ENCODE results near the gene MAP3K3. TPM values are rescaled to one million over a fixed set of nuclear protein-coding genes. Genes with fewer than 3 reads are reported as not detected.

MAP3K3 gene
- total and polyA plus RNA-seq, 9 of the 15 experiments (the other 6 are each of a cell fraction or from before 2014, with no cell fraction given) = 0.69 to 16.5 (median 12.1) TPM

DNA sequence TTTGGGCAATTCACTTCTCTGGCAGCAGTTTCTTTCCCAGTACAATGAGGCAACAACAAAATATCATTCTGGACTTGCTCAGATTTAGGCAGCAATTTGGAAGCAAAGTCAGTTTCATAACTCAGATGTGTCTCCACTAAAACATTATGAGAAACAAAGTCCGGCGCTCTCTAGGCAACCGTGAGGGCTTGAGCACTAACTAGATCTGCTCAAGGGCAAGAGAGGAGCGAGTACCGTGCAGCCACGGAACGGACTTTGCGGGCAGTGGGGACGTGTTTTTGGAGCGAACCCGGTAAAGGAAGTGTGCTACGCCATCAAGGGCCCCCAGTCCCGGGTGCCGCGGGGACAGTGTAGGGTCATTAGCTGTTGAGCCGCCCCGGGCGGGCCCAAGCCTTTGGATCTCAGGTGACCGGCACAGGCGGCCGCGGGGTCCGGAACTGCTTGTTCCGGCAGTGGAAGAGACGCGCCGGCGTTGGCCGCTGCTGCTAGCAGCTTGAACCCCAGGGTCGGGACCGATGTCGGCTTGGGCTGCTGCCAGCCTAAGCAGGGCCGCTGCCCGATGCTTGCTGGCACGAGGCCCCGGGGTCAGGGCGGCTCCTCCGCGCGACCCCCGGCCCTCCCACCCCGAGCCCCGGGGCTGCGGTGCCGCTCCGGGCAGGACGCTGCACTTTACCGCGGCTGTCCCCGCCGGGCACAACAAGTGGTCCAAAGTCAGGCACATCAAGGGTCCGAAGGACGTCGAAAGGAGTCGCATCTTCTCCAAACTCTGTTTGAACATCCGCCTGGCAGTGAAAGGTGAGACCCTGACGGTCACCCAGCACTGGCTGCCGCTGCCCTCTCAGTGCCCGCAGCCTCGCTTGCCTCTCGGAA lies 21.4 kb upstream of the MAP3K3 start, which contains the start of gene TACO1 (continued):
- TF ChIP-seq MEIS2 (IDR thresholded peaks at IDR 0.05; ENCODE audit: partially characterized antibody) = no peak
- TF ChIP-seq, protein P1, sequence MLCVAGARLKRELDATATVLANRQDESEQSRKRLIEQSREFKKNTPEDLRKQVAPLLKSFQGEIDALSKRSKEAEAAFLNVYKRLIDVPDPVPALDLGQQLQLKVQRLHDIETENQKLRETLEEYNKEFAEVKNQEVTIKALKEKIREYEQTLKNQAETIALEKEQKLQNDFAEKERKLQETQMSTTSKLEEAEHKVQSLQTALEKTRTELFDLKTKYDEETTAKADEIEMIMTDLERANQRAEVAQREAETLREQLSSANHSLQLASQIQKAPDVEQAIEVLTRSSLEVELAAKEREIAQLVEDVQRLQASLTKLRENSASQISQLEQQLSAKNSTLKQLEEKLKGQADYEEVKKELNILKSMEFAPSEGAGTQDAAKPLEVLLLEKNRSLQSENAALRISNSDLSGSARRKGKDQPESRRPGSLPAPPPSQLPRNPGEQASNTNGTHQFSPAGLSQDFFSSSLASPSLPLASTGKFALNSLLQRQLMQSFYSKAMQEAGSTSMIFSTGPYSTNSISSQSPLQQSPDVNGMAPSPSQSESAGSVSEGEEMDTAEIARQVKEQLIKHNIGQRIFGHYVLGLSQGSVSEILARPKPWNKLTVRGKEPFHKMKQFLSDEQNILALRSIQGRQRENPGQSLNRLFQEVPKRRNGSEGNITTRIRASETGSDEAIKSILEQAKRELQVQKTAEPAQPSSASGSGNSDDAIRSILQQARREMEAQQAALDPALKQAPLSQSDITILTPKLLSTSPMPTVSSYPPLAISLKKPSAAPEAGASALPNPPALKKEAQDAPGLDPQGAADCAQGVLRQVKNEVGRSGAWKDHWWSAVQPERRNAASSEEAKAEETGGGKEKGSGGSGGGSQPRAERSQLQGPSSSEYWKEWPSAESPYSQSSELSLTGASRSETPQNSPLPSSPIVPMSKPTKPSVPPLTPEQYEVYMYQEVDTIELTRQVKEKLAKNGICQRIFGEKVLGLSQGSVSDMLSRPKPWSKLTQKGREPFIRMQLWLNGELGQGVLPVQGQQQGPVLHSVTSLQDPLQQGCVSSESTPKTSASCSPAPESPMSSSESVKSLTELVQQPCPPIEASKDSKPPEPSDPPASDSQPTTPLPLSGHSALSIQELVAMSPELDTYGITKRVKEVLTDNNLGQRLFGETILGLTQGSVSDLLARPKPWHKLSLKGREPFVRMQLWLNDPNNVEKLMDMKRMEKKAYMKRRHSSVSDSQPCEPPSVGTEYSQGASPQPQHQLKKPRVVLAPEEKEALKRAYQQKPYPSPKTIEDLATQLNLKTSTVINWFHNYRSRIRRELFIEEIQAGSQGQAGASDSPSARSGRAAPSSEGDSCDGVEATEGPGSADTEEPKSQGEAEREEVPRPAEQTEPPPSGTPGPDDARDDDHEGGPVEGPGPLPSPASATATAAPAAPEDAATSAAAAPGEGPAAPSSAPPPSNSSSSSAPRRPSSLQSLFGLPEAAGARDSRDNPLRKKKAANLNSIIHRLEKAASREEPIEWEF (CRISPR knock-in tag; IDR thresholded peaks at IDR 0.05) = no peak
- TF ChIP-seq NCOR1 (IDR thresholded peaks at IDR 0.05) = no peak
- no peak for TF ChIP-seq DDX20 (tag; IDR thresholded peaks at IDR 0.05; ENCODE audit: low read depth)
- 0 out of 2 replicates have a peak, but pooled peaks have one; percentile 54 for TF ChIP-seq KAT7 (CRISPR knock-in tag; IDR thresholded peaks at IDR 0.05; ENCODE audit: borderline replicate concordance)
- TF ChIP-seq EP300 (IDR thresholded peaks at IDR 0.05; ENCODE audit: low read length) = no peak
- TF ChIP-seq ZNF197 (CRISPR knock-in tag; IDR thresholded peaks at IDR 0.05; ENCODE audit: low read depth) = peak; percentile 71; the same call in 1 of the 2 replicates
- no peak for TF ChIP-seq MXI1 (IDR thresholded peaks at IDR 0.05; ENCODE audit: low read depth, low read length)
- TF ChIP-seq, protein P2, sequence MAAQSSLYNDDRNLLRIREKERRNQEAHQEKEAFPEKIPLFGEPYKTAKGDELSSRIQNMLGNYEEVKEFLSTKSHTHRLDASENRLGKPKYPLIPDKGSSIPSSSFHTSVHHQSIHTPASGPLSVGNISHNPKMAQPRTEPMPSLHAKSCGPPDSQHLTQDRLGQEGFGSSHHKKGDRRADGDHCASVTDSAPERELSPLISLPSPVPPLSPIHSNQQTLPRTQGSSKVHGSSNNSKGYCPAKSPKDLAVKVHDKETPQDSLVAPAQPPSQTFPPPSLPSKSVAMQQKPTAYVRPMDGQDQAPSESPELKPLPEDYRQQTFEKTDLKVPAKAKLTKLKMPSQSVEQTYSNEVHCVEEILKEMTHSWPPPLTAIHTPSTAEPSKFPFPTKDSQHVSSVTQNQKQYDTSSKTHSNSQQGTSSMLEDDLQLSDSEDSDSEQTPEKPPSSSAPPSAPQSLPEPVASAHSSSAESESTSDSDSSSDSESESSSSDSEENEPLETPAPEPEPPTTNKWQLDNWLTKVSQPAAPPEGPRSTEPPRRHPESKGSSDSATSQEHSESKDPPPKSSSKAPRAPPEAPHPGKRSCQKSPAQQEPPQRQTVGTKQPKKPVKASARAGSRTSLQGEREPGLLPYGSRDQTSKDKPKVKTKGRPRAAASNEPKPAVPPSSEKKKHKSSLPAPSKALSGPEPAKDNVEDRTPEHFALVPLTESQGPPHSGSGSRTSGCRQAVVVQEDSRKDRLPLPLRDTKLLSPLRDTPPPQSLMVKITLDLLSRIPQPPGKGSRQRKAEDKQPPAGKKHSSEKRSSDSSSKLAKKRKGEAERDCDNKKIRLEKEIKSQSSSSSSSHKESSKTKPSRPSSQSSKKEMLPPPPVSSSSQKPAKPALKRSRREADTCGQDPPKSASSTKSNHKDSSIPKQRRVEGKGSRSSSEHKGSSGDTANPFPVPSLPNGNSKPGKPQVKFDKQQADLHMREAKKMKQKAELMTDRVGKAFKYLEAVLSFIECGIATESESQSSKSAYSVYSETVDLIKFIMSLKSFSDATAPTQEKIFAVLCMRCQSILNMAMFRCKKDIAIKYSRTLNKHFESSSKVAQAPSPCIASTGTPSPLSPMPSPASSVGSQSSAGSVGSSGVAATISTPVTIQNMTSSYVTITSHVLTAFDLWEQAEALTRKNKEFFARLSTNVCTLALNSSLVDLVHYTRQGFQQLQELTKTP (IDR thresholded peaks at IDR 0.05; ENCODE audit: low read depth in 1 of 2, partially characterized antibody in 2 of 2) = peak in 1 of 2 experiments; percentile 65
- no peak for TF ChIP-seq SMARCA5 (IDR thresholded peaks at IDR 0.05)
- TF ChIP-seq PHTF2 (CRISPR knock-in tag; IDR thresholded peaks at IDR 0.05) = no peak
- TF ChIP-seq SIRT6 (IDR thresholded peaks at IDR 0.05; ENCODE audit: low read depth, low read length) = no peak
- TF ChIP-seq, protein P3, sequence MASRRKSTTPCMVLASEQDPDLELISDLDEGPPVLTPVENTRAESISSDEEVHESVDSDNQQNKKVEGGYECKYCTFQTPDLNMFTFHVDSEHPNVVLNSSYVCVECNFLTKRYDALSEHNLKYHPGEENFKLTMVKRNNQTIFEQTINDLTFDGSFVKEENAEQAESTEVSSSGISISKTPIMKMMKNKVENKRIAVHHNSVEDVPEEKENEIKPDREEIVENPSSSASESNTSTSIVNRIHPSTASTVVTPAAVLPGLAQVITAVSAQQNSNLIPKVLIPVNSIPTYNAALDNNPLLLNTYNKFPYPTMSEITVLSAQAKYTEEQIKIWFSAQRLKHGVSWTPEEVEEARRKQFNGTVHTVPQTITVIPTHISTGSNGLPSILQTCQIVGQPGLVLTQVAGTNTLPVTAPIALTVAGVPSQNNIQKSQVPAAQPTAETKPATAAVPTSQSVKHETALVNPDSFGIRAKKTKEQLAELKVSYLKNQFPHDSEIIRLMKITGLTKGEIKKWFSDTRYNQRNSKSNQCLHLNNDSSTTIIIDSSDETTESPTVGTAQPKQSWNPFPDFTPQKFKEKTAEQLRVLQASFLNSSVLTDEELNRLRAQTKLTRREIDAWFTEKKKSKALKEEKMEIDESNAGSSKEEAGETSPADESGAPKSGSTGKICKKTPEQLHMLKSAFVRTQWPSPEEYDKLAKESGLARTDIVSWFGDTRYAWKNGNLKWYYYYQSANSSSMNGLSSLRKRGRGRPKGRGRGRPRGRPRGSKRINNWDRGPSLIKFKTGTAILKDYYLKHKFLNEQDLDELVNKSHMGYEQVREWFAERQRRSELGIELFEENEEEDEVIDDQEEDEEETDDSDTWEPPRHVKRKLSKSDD (conservative IDR thresholded peaks at IDR 0.05; ENCODE audit: low read length) = no peak
- no peak for TF ChIP-seq SMARCB1 (IDR thresholded peaks at IDR 0.05; ENCODE audit: insufficient read length, low read depth)
- no peak for TF ChIP-seq NONO (IDR thresholded peaks at IDR 0.05; ENCODE audit: low read depth in 2 of 2, low read length in 1 of 2)
